ENCODE measurements around the gene CDCA4. TPM values are rescaled to one million over a fixed set of nuclear protein-coding genes. Genes with fewer than 3 reads are reported as not detected.

Gene CDCA4
- polyA plus RNA-seq, 2 of the 4 experiments (the other 2 are of a cell fraction) = 24.2 to 26.9 TPM

- TF ChIP-seq, protein P1, sequence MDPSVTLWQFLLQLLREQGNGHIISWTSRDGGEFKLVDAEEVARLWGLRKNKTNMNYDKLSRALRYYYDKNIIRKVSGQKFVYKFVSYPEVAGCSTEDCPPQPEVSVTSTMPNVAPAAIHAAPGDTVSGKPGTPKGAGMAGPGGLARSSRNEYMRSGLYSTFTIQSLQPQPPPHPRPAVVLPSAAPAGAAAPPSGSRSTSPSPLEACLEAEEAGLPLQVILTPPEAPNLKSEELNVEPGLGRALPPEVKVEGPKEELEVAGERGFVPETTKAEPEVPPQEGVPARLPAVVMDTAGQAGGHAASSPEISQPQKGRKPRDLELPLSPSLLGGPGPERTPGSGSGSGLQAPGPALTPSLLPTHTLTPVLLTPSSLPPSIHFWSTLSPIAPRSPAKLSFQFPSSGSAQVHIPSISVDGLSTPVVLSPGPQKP (IDR thresholded peaks at IDR 0.05; ENCODE audit: low read depth, low read length) = no peak
Observed at GRCh38 chr14:105015905-105016304, 5.0 kb downstream of the CDCA4 start (continued).

DNA sequence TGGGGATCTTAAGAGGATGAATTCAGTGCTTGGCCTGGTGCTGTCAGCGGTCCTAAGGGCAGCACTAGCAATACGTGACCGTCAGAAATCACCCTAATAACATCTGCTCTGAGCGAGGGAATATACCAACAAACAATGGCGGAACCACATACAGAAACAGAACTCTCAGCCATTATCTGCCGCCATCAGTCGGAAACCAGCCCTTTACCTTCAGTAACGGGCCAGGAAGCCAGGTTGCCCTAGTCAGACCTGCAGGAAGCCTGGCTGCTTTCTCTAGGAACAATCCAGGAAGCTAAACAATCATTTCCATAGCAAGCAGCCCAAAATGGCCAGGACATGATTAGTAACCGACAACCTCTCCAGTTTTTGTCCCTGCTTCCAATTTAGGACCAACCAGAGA is 5.6 kb downstream of the CDCA4 start:
- H3K4me1 ChIP-seq = peaks cover 72% of the 10 kb centered on the region

DNA sequence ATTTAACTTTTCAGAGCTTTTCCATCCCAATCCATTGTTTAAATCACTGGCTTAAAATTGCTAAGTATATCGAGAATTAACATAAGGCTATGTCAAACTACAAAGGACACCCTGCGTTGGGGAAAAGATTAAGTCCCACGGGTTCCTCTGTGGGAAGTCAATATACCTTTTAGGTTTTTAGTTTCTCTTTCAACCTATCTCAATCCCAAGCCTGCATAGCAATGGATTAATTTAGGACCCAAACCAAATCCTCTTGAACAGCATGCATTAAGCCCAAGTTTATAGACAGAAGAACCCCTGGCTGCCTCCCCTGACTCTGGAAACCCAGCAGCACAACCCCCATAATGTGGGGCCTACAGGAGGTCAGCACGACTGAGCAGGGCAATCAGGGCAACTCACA is 6.3 kb downstream of the CDCA4 start:
- Histone ChIP-seq H3K27ac (peak overlapping the region in 1 of 2 experiments; percentile 25; a peak in 2 of 6 replicates), H3K4me3 (no peak overlapping the region), H3K4me2 (peak overlapping the region; percentile 19), H3K4me1 (peaks cover 72% of the 10 kb centered on the region), H3K9me3 (no peaks in the 10 kb centered on the region)
- POLR2A ChIA-PET = no interaction called here
- DNase-seq (ENCODE audit: low read depth in 1 of 2, low spot score in 1 of 2) (no peak), FAIRE-seq (no peak), ATAC-seq (no peak)
- 57% methylated on average over 4 of the region's 4 CpGs for WGBS (ENCODE audit: missing lambda C conversion rate)
- CTCF ChIA-PET = interaction anchor here (0.7 to 28.5 kb wide), 9 partner anchors 8 to 286 kb away, joined by 3 to 509 read pairs (median 23); no protein-coding TSS in a partner anchor
- TF ChIP-seq HMGXB4 (CRISPR knock-in tag; IDR thresholded peaks at IDR 0.05; ENCODE audit: borderline replicate concordance) = no peak
- no peak for TF ChIP-seq FOSB (CRISPR knock-in tag; IDR thresholded peaks at IDR 0.05)
- TF ChIP-seq KDM1A (IDR thresholded peaks at IDR 0.05; ENCODE audit: low read depth) = no peak
- TF ChIP-seq SREBF2 (IDR thresholded peaks at IDR 0.05) = no peak
- TF ChIP-seq, protein P1 (IDR thresholded peaks at IDR 0.05; ENCODE audit: low read depth, low read length) = no peak
- no peak for TF ChIP-seq POLR2A (IDR thresholded peaks at IDR 0.05; ENCODE audit: low read length)
- no peak for TF ChIP-seq NPAS2 (CRISPR knock-in tag; IDR thresholded peaks at IDR 0.05; ENCODE audit: borderline replicate concordance)
- TF ChIP-seq JUN (IDR thresholded peaks at IDR 0.05) = no peak

More for the DNA sequence above, 5.6 kb downstream of the CDCA4 start:
- WGBS (ENCODE audit: missing lambda C conversion rate) = 76% methylated on average over 9 of the region's 9 CpGs
- FAIRE-seq (no peak), DNase-seq (ENCODE audit: low read depth in 1 of 2, low spot score in 1 of 2) (no peak), ATAC-seq (no peak)
- Histone ChIP-seq H3K4me3 (no peak overlapping the region), H3K9me3 (no peaks in the 10 kb centered on the region), H3K4me2 (peak overlapping the region; percentile 19), H3K27ac (peak overlapping the region in 1 of 2 experiments; percentile 25; a peak in 2 of 6 replicates)
- no peak for TF ChIP-seq HDAC2 (IDR thresholded peaks at IDR 0.05)
- TF ChIP-seq KDM1A (IDR thresholded peaks at IDR 0.05; ENCODE audit: low read depth) = no peak
- TF ChIP-seq JUN (IDR thresholded peaks at IDR 0.05) = no peak
- no peak for TF ChIP-seq FOXS1 (CRISPR knock-in tag; IDR thresholded peaks at IDR 0.05)
- no peak for TF ChIP-seq JUNB (IDR thresholded peaks at IDR 0.05)
- TF ChIP-seq USF2 (IDR thresholded peaks at IDR 0.05) = no peak
- TF ChIP-seq, protein P2, sequence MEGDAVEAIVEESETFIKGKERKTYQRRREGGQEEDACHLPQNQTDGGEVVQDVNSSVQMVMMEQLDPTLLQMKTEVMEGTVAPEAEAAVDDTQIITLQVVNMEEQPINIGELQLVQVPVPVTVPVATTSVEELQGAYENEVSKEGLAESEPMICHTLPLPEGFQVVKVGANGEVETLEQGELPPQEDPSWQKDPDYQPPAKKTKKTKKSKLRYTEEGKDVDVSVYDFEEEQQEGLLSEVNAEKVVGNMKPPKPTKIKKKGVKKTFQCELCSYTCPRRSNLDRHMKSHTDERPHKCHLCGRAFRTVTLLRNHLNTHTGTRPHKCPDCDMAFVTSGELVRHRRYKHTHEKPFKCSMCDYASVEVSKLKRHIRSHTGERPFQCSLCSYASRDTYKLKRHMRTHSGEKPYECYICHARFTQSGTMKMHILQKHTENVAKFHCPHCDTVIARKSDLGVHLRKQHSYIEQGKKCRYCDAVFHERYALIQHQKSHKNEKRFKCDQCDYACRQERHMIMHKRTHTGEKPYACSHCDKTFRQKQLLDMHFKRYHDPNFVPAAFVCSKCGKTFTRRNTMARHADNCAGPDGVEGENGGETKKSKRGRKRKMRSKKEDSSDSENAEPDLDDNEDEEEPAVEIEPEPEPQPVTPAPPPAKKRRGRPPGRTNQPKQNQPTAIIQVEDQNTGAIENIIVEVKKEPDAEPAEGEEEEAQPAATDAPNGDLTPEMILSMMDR (IDR thresholded peaks at IDR 0.05) = no peak
- no peak for TF ChIP-seq KDM5A (IDR thresholded peaks at IDR 0.05)
- no peak for TF ChIP-seq RAD21 (conservative IDR thresholded peaks at IDR 0.05 in 1 of 2, IDR thresholded peaks at IDR 0.05 in 1 of 2)
- TF ChIP-seq TP53 (CRISPR knock-in tag; IDR thresholded peaks at IDR 0.05) = no peak
- no peak for TF ChIP-seq HMGXB4 (CRISPR knock-in tag; IDR thresholded peaks at IDR 0.05; ENCODE audit: borderline replicate concordance)
- no peak for TF ChIP-seq ATOH8 (CRISPR knock-in tag; IDR thresholded peaks at IDR 0.05; ENCODE audit: low read depth)
- TF ChIP-seq FOSL2 (IDR thresholded peaks at IDR 0.05) = no peak
- TF ChIP-seq FOSL2 (CRISPR knock-in tag; IDR thresholded peaks at IDR 0.05) = no peak
- TF ChIP-seq TFCP2L1 (CRISPR knock-in tag; IDR thresholded peaks at IDR 0.05) = no peak
- POLR2A ChIA-PET = no interaction called here
- CTCF ChIA-PET = interaction anchor here (0.6 to 28.5 kb wide), 8 partner anchors 9 to 72 kb away, joined by 3 to 509 read pairs (median 7); no protein-coding TSS in a partner anchor

Data from A549 (cell line).